Measurements from ENCODE around the gene AP3B1. TPM values are rescaled to one million over a fixed set of nuclear protein-coding genes. Genes with fewer than 3 reads are reported as not detected.

Gene AP3B1
- total RNA-seq, 3 donors from 2014 or later = 38.5 to 55.6 (median 52.1) TPM

DNA sequence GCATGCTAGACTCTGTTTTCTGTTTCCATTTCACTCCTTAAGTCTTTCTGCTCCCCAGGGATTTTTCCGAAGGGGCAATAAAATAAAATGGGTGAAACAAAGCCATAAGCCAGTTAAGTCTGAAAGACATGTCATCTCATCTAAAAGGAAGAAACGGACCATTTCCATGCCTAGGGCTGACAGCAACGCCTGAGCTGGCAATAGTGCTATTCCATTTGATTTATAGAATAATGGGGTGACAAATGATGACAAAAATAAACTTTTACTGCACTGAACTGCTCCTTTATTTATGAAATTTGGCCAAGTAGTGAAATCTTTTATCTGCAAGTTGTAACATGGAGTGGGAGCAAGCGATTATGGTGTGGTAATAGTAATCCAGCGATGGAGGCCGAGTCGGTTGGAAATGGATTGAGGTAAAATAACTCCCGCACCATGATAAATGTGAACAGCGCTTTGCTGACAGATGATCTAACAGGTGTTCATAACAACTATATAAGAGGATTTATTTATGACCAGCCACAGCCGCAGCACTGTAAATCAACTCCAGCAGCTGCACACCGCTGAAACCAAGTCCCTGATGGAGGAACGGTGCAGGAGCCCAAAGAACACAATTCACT is 298.6 kb downstream of the AP3B1 start:
- DNase-seq = no peak
- Histone ChIP-seq H3K4me1 (ENCODE audit: low read depth) (peaks cover 3% of the 10 kb centered on the region), H3K36me3 (ENCODE audit: low read depth) (no peaks in the 10 kb centered on the region), H3K9me3 (no peaks in the 10 kb centered on the region), H3K4me3 (no peak overlapping the region)
- ATAC-seq = no peak
- TF ChIP-seq, protein P1, sequence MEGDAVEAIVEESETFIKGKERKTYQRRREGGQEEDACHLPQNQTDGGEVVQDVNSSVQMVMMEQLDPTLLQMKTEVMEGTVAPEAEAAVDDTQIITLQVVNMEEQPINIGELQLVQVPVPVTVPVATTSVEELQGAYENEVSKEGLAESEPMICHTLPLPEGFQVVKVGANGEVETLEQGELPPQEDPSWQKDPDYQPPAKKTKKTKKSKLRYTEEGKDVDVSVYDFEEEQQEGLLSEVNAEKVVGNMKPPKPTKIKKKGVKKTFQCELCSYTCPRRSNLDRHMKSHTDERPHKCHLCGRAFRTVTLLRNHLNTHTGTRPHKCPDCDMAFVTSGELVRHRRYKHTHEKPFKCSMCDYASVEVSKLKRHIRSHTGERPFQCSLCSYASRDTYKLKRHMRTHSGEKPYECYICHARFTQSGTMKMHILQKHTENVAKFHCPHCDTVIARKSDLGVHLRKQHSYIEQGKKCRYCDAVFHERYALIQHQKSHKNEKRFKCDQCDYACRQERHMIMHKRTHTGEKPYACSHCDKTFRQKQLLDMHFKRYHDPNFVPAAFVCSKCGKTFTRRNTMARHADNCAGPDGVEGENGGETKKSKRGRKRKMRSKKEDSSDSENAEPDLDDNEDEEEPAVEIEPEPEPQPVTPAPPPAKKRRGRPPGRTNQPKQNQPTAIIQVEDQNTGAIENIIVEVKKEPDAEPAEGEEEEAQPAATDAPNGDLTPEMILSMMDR (IDR thresholded peaks at IDR 0.05) = no peak
- intact Hi-C loops (cut with DNase I, micrococcal nuclease) = no loop called here

DNA sequence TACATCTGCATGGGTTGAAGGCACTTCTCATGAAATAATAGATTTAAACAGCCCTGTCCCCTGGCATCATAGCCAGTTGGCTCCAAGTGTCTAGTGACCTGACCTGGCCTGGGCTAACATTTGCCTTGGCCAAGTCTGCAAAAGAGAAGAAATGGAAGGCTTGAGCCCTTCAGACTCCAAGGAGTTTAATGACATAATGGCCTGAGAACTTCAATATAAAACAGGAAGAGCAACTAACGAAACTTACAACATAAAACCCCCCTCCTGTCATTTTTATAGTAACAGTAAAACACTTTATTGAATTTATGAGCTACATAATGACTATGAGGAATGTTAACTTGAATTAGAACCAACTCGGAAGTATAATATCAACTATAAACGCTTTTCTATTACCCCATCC is 299.6 kb downstream of the AP3B1 start:
- DNase-seq (no peak), ATAC-seq (peak; percentile 73)
- intact Hi-C loops (cut with DNase I, micrococcal nuclease) = no loop called here
- TF ChIP-seq, protein P1 (IDR thresholded peaks at IDR 0.05) = no peak
- no peaks in the 10 kb centered on the region for H3K9me3 ChIP-seq
- no peak overlapping the region for H3K4me3 ChIP-seq
- H3K4me1 ChIP-seq (ENCODE audit: low read depth) = peaks cover 3% of the 10 kb centered on the region
- H3K36me3 ChIP-seq (ENCODE audit: low read depth) = no peaks in the 10 kb centered on the region

DNA sequence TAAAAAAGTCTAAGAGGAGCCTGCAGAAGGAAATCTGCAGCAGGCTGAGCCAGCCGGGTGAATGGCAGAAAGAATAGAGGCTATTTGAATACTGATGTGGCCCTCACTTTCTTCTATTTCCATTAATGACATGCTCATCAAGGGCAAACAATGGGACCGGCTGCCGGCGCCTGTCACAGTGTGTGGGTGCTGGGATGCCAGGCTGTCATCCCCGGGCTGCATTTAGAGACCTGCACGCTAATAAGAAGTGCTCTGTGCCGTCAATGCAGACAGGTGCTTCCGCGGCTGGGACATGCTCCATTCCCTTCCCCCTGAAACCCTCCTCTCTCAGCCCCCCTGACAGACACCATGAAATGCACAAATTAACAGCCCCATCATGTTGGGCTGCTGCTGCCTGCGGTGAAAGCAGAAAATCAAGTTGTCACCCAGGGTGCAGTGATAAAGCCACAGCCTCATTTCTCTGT is 300.6 kb downstream of the AP3B1 start:
- Histone ChIP-seq H3K36me3 (ENCODE audit: low read depth) (no peaks in the 10 kb centered on the region), H3K4me1 (ENCODE audit: low read depth) (peaks cover 3% of the 10 kb centered on the region), H3K4me3 (no peak overlapping the region), H3K9me3 (no peaks in the 10 kb centered on the region)
- DNase-seq (no peak), ATAC-seq (no peak)
- intact Hi-C loops (cut with DNase I, micrococcal nuclease) = no loop called here
- TF ChIP-seq, protein P1 (IDR thresholded peaks at IDR 0.05) = no peak

DNA sequence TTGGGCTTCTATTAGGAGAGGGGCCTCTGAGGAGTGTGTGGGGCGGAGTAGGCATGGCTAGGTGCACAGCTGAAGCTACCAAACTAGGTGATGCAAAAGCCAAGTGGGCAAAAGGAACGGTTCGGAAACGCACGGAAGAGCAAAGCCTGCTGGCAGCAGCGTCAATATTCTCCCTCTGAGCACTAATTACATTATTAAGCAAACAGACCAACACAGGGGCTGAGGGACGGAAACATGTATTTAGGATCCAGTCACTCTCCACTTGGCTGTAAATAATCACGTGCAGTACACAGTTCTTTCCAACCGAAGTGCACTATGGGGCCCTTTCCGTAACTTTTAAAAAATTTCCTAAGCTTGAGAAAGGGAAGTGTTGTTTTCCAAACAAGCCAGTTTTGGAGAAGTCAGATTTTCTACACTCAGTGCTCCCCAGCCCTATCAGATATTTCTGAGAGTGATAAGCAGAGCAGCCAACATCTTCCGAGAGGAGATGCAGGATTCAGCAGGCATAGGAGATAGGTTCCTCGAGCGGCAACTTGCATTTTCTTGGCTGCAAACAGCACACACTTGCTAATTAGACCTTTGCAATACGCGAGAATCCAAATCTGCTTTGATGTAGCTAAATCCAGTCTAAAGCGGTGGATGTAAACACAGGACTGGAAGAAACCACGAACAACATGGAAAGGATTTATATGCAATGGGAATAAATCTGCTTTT is 301.2 kb downstream of the AP3B1 start:
- H3K36me3 ChIP-seq (ENCODE audit: low read depth) = no peaks in the 10 kb centered on the region
- DNase-seq (no peak), ATAC-seq (no peak)
- intact Hi-C loops (cut with DNase I, micrococcal nuclease) = no loop called here
- H3K4me3 ChIP-seq = no peak overlapping the region
- TF ChIP-seq, protein P1 (IDR thresholded peaks at IDR 0.05) = no peak
- no peaks in the 10 kb centered on the region for H3K9me3 ChIP-seq
- H3K4me1 ChIP-seq (ENCODE audit: low read depth) = peaks cover 3% of the 10 kb centered on the region

DNA sequence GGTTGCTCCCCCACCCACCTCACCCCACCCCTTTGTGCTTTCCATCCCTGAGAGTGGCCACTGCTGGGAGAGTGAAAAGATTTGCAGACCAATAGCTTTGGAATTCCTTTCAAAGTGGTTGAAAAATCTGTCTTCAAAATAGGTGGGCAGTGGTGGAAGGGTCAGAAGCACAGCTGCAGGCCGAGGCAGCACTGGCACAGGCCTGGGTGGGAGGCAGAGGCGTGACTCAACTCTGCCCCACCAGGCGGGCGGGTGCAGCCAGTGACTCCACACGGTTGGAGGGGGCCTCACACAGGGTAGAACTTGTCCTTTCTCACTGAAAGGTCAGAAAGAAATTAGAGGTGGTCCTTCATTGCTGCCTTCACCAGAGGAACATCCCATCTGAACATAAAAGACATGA is 303.4 kb downstream of the AP3B1 start:
- ATAC-seq = no peak
- intact Hi-C loops (cut with DNase I, micrococcal nuclease) = no loop called here
- no peak for DNase-seq

More for the DNA sequence above, 303.4 kb downstream of the AP3B1 start:
- Histone ChIP-seq H3K36me3 (ENCODE audit: low read depth) (no peaks in the 10 kb centered on the region), H3K9me3 (no peaks in the 10 kb centered on the region), H3K4me1 (ENCODE audit: low read depth) (peaks cover 3% of the 10 kb centered on the region), H3K4me3 (no peak overlapping the region)
- TF ChIP-seq, protein P1 (IDR thresholded peaks at IDR 0.05) = no peak
